ENCODE measurements around the gene PPP2CA.

PPP2CA gene

GRCh38 chr5:134183481-134183880 lies 42.4 kb downstream of the PPP2CA start:
- ATAC-seq, result no peak
- TF ChIP-seq CSRNP3 (CRISPR knock-in tag; IDR thresholded peaks at IDR 0.05), result no peak
- TF ChIP-seq ISL1 (CRISPR knock-in tag; IDR thresholded peaks at IDR 0.05), result no peak
- TF ChIP-seq ZNF565 (CRISPR knock-in tag; conservative IDR thresholded peaks at IDR 0.05; ENCODE audit: low read depth), result no peak
- no peak for TF ChIP-seq OSR1 (CRISPR knock-in tag; IDR thresholded peaks at IDR 0.05)
- TF ChIP-seq PATZ1 (CRISPR knock-in tag; IDR thresholded peaks at IDR 0.05; ENCODE audit: borderline replicate concordance), result no peak
- no peak for TF ChIP-seq TSHZ2 (CRISPR knock-in tag; IDR thresholded peaks at IDR 0.05)
- TF ChIP-seq TOX (CRISPR knock-in tag; IDR thresholded peaks at IDR 0.05; ENCODE audit: borderline replicate concordance), result no peak
- TF ChIP-seq RARB (CRISPR knock-in tag; IDR thresholded peaks at IDR 0.05), result no peak
- TF ChIP-seq TCF4 (CRISPR knock-in tag; IDR thresholded peaks at IDR 0.05; ENCODE audit: borderline replicate concordance), result no peak
- TF ChIP-seq BACH2 (CRISPR knock-in tag; IDR thresholded peaks at IDR 0.05; ENCODE audit: borderline replicate concordance), result no peak

GRCh38 chr5:134178096-134178419 lies 47.8 kb downstream of the PPP2CA start:
- TF ChIP-seq PATZ1 (CRISPR knock-in tag; IDR thresholded peaks at IDR 0.05; ENCODE audit: borderline replicate concordance) (no peak), ESRRG (CRISPR knock-in tag; IDR thresholded peaks at IDR 0.05) (no peak), TSHZ2 (CRISPR knock-in tag; IDR thresholded peaks at IDR 0.05) (no peak), ZC3H10 (CRISPR knock-in tag; IDR thresholded peaks at IDR 0.05) (no peak), PPARA (CRISPR knock-in tag; IDR thresholded peaks at IDR 0.05; ENCODE audit: borderline replicate concordance) (no peak), BACH2 (CRISPR knock-in tag; IDR thresholded peaks at IDR 0.05; ENCODE audit: borderline replicate concordance) (no peak), RARB (CRISPR knock-in tag; IDR thresholded peaks at IDR 0.05) (no peak), CSRNP3 (CRISPR knock-in tag; IDR thresholded peaks at IDR 0.05) (no peak), TCF4 (CRISPR knock-in tag; IDR thresholded peaks at IDR 0.05; ENCODE audit: borderline replicate concordance) (no peak), ZFP30 (CRISPR knock-in tag; IDR thresholded peaks at IDR 0.05) (no peak), TOX (CRISPR knock-in tag; IDR thresholded peaks at IDR 0.05; ENCODE audit: borderline replicate concordance) (no peak), ARNTL (CRISPR knock-in tag; IDR thresholded peaks at IDR 0.05; ENCODE audit: borderline replicate concordance, low read depth) (no peak), ZFP3 (CRISPR knock-in tag; IDR thresholded peaks at IDR 0.05) (no peak), ZNF8 (CRISPR knock-in tag; IDR thresholded peaks at IDR 0.05) (no peak), CSDC2 (CRISPR knock-in tag; IDR thresholded peaks at IDR 0.05) (no peak), OSR1 (CRISPR knock-in tag; IDR thresholded peaks at IDR 0.05) (no peak)
- ATAC-seq, result no peak

All from SK-N-SH treated with all-trans-retinoic acid at 6 μM for 48 hours (cell line).